Measurements from ENCODE around the gene CDC42EP2.

GRCh38 chr11:65295001-65295400 lies 19.7 kb upstream of the CDC42EP2 start:
- TF ChIP-seq CTCF (IDR thresholded peaks at IDR 0.05) (no peak), POLR2AphosphoS5 (IDR thresholded peaks at IDR 0.05) (no peak)
